Adrenal gland (tissue), 5 donors: ENCODE measurements around the gene KIF1A.

Experiments
- CTCF ChIP-seq, 6 experiments: fragments of 450-650 bp in 4 of 6; fragments of 200-600 bp in 2 of 6; sonication (generic) in 1 of 6; IDR thresholded peaks; 1 replicate in 5 of 6; 2 replicates in 1 of 6; pipeline versions ENCODE4 v1.5.1 to v1.8.0; 2016 to 2021; ENCODE audit warnings: antibody characterized with exemption in 6 of 6, mild to moderate bottlenecking in 2 of 6, moderate library complexity in 1 of 6
- POLR2A ChIP-seq, 2 donors: fragments of 450-650 bp; IDR thresholded peaks; one replicate each; pipeline ENCODE4 v1.6.1; 2017; ENCODE audit warnings: antibody characterized with exemption in 2 of 2, mild to moderate bottlenecking in 2 of 2, moderate library complexity in 1 of 2
- donor health status: DM: no; HTN: no; CAD: no.

- no peak for TF ChIP-seq POLR2A (IDR thresholded peaks at IDR 0.05)
- TF ChIP-seq CTCF (IDR thresholded peaks at IDR 0.05): no peak
Observed at GRCh38 chr2:240821429-240821778, 1.4 kb upstream of the KIF1A start.
